Hepatocyte (in vitro differentiated cells): ENCODE data around the gene TXNDC16. TPM values are rescaled to one million over a fixed set of nuclear protein-coding genes. Genes with fewer than 3 reads are reported as not detected.
A peak's percentile ranks its signal among the peaks of the same experiment; 100 is the strongest.

Experiments used
- DNase-seq: peaks from one replicate; pipeline ENCODE4 v3.0.0-alpha.2; 2016; ENCODE audit warnings: low spot score
- H2AFZ ChIP-seq: fragments of 200-600 bp; sonication (generic); 2 replicates; pipeline ENCODE4 v1.6.0; 2016; ENCODE audit warnings: antibody characterized with exemption, mild to moderate bottlenecking
- H3K27ac ChIP-seq: fragments of 200-600 bp; sonication (generic); 2 replicates; pipeline ENCODE4 v1.5.1; 2016; ENCODE audit warnings: mild to moderate bottlenecking
- H3K27me3 ChIP-seq: fragments of 200-600 bp; sonication (generic); 2 replicates; pipeline ENCODE4 v1.6.1; 2016
- H3K36me3 ChIP-seq: fragments of 200-600 bp; sonication (generic); replicated peaks from 2 replicates; pipeline ENCODE4 v1.5.1; 2016; ENCODE audit warnings: low read depth; ENCODE audit not compliant: insufficient read depth
- H3K4me1 ChIP-seq: fragments of 200-600 bp; sonication (generic); 2 replicates; pipeline ENCODE4 v1.5.1; 2016; ENCODE audit warnings: mild to moderate bottlenecking, moderate library complexity; ENCODE audit not compliant: insufficient read depth
- H3K4me2 ChIP-seq: fragments of 200-600 bp; sonication (generic); 2 replicates; pipeline ENCODE4 v1.6.0; 2016
- H3K4me3 ChIP-seq: fragments of 200-600 bp; sonication (generic); 2 replicates; pipeline ENCODE4 v1.5.1; 2016; ENCODE audit warnings: mild to moderate bottlenecking
- H3K79me2 ChIP-seq: fragments of 200-600 bp; sonication (generic); 2 replicates; pipeline ENCODE4 v1.6.0; 2017; ENCODE audit warnings: mild to moderate bottlenecking
- H3K9me2 ChIP-seq: fragments of 200-600 bp; sonication (generic); replicated peaks from 2 replicates; pipeline ENCODE4 v1.6.0; 2017; ENCODE audit warnings: mild to moderate bottlenecking; ENCODE audit not compliant: insufficient read depth
- H3K9me3 ChIP-seq: fragments of 200-600 bp; sonication (generic); 2 replicates; pipeline ENCODE4 v1.5.1; 2016; ENCODE audit warnings: low read depth, mild to moderate bottlenecking
- H4K20me1 ChIP-seq: fragments of 200-600 bp; sonication (generic); 2 replicates; pipeline ENCODE4 v1.6.0; 2016; ENCODE audit warnings: mild to moderate bottlenecking; ENCODE audit not compliant: insufficient read depth, poor library complexity, severe bottlenecking
- CTCF ChIP-seq: fragments of 200-600 bp; sonication (generic); IDR thresholded peaks from 2 replicates; pipeline ENCODE4 v1.5.1; 2016; ENCODE audit warnings: antibody characterized with exemption, mild to moderate bottlenecking; ENCODE audit not compliant: poor library complexity
- EZH2 ChIP-seq: fragments of 200-600 bp; sonication (generic); IDR thresholded peaks from 2 replicates; pipeline ENCODE4 v1.6.1; 2016; ENCODE audit warnings: antibody characterized with exemption, mild to moderate bottlenecking, borderline replicate concordance
- EZH2phosphoT487 ChIP-seq: fragments of 200-600 bp; sonication (generic); IDR thresholded peaks from one replicate; pipeline ENCODE4 v1.6.1; 2018; ENCODE audit warnings: antibody characterized with exemption, mild to moderate bottlenecking, low read depth, moderate library complexity; ENCODE audit not compliant: unreplicated experiment, severe bottlenecking
- WGBS: methylation state at CpG from one replicate; pipeline ENCODE4 v1.1.6; 2016; ENCODE audit warnings: low lambda C conversion rate; ENCODE audit errors: missing lambda C conversion rate; 5-methylcytosine and 5-hydroxymethylcytosine counted together
- polyA plus RNA-seq: library from polyadenylated mRNA; unstranded; fragments of >200 nt; fragmentation: Nextera tagmentation; extraction: Ambion mirVana; gene quantifications from 2 replicates; pipeline ENCODE4 v1.2.1, GENCODE V29; 2016
- total RNA-seq: library from RNA; depleted of rRNA; stranded (reverse); fragments of >200 nt; gene quantifications from 2 replicates; pipeline ENCODE4 v1.2.3, GENCODE V29; 2014

TXNDC16 gene
- total and polyA plus RNA-seq, 2 experiments from 2014 or later: 5.0 to 14.2 TPM

GRCh38 chr14:52551696-52552062 is 626 bp downstream of the TXNDC16 start:
- Histone ChIP-seq H3K4me3 (peak overlapping the region; percentile 48), H3K27ac (peak overlapping the region; percentile 67), H3K36me3 (no peaks in the 10 kb centered on the region), H3K4me2 (peak overlapping the region; percentile 90), H3K4me1 (peaks cover 6% of the 10 kb centered on the region), H3K27me3 (no peaks in the 10 kb centered on the region), H3K9me3 (no peaks in the 10 kb centered on the region), H4K20me1 (no peaks in the 10 kb centered on the region), H3K9me2 (no peaks in the 10 kb centered on the region), H2AFZ (peak overlapping the region; percentile 72), H3K79me2 (peaks cover 27% of the 10 kb centered on the region)
- no peak for TF ChIP-seq EZH2phosphoT487
- TF ChIP-seq CTCF: peak; percentile 39
- TF ChIP-seq EZH2: no peak
- 2% methylated on average over 8 of the region's 8 CpGs for WGBS
- peak; percentile 30 for DNase-seq

GRCh38 chr14:52551205-52551604 is 1.1 kb downstream of the TXNDC16 start:
- no peaks in the 10 kb centered on the region for H3K9me3 ChIP-seq
- no peaks in the 10 kb centered on the region for H3K9me2 ChIP-seq
- peaks cover 6% of the 10 kb centered on the region for H3K4me1 ChIP-seq
- WGBS: 44% methylated on average over 6 of the region's 6 CpGs
- H3K79me2 ChIP-seq: peaks cover 27% of the 10 kb centered on the region
- H3K27me3 ChIP-seq: no peaks in the 10 kb centered on the region
- peak overlapping the region; percentile 72 for H2AFZ ChIP-seq
- no peaks in the 10 kb centered on the region for H4K20me1 ChIP-seq
- peak overlapping the region; percentile 67 for H3K27ac ChIP-seq
- no peak for DNase-seq
- H3K4me2 ChIP-seq: peak overlapping the region; percentile 90
- no peaks in the 10 kb centered on the region for H3K36me3 ChIP-seq
- peak overlapping the region; percentile 48 for H3K4me3 ChIP-seq
- TF ChIP-seq CTCF (no peak), EZH2phosphoT487 (no peak), EZH2 (no peak)

- TF ChIP-seq EZH2phosphoT487: no peak
- no peak for TF ChIP-seq EZH2
- no peak for TF ChIP-seq CTCF
- H3K36me3 ChIP-seq: no peaks in the 10 kb centered on the region
- H3K27ac ChIP-seq: peak overlapping the region; percentile 67
- peaks cover 6% of the 10 kb centered on the region for H3K4me1 ChIP-seq
- no peaks in the 10 kb centered on the region for H3K9me2 ChIP-seq
- no peak overlapping the region for H3K4me3 ChIP-seq
- H3K79me2 ChIP-seq: peaks cover 27% of the 10 kb centered on the region
- H3K9me3 ChIP-seq: no peaks in the 10 kb centered on the region
- peak overlapping the region; percentile 90 for H3K4me2 ChIP-seq
- WGBS: 91% methylated on average over 3 of the region's 3 CpGs
- H3K27me3 ChIP-seq: no peaks in the 10 kb centered on the region
- DNase-seq: no peak
- no peaks in the 10 kb centered on the region for H4K20me1 ChIP-seq
- peak overlapping the region; percentile 72 for H2AFZ ChIP-seq
These were observed 1.6 kb downstream of the TXNDC16 start for GRCh38 chr14:52550661-52551060.

GRCh38 chr14:52547526-52547925 is 4.8 kb downstream of the TXNDC16 start:
- Histone ChIP-seq H3K9me3 (no peaks in the 10 kb centered on the region), H3K27ac (no peak overlapping the region), H3K4me3 (no peak overlapping the region), H3K36me3 (no peaks in the 10 kb centered on the region), H3K9me2 (no peaks in the 10 kb centered on the region), H3K79me2 (peaks cover 27% of the 10 kb centered on the region), H4K20me1 (no peaks in the 10 kb centered on the region), H3K27me3 (no peaks in the 10 kb centered on the region), H2AFZ (no peak overlapping the region), H3K4me1 (peaks cover 6% of the 10 kb centered on the region), H3K4me2 (no peak overlapping the region)
- TF ChIP-seq EZH2: no peak
- no peak for TF ChIP-seq CTCF
- TF ChIP-seq EZH2phosphoT487: no peak
- 80% methylated on average over 3 of the region's 3 CpGs for WGBS
- no peak for DNase-seq
